ENCODE data around the gene DISP3.
"Not testable (repeated sequence)": the region's sequence is repeated elsewhere in the genome, so short reads cannot be mapped to it uniquely, and the experiment has no call there.

Gene DISP3

GRCh38 chr1:11575553-11575952 lies 96.6 kb downstream of the DISP3 start:
- DNase-seq (ENCODE audit: low spot score): no peak
- in situ Hi-C loops (cut with MboI; ENCODE audit: low pct_unique_long_range_greater_than_20kb, low sequenced_read_pairs, unreplicated experiment): no loop called here
- TF ChIP-seq CTCF (IDR thresholded peaks at IDR 0.05; ENCODE audit: extremely low read depth, insufficient read depth, missing control alignments): no peak

GRCh38 chr1:11576109-11576875 lies 97.3 kb downstream of the DISP3 start:
- in situ Hi-C loops (cut with MboI; ENCODE audit: low pct_unique_long_range_greater_than_20kb, low sequenced_read_pairs, unreplicated experiment): no loop called here
- DNase-seq (ENCODE audit: low spot score): no peak
- TF ChIP-seq CTCF (IDR thresholded peaks at IDR 0.05; ENCODE audit: extremely low read depth, insufficient read depth, missing control alignments): no peak

- TF ChIP-seq CTCF (IDR thresholded peaks at IDR 0.05; ENCODE audit: extremely low read depth, insufficient read depth, missing control alignments): no peak
- in situ Hi-C loops (cut with MboI; ENCODE audit: low pct_unique_long_range_greater_than_20kb, low sequenced_read_pairs, unreplicated experiment): no loop called here
- DNase-seq (ENCODE audit: low spot score): no peak
Observed at GRCh38 chr1:11578004-11578403, 99.0 kb downstream of the DISP3 start.

- no peak for DNase-seq (ENCODE audit: low spot score)
- in situ Hi-C loops (cut with MboI; ENCODE audit: low pct_unique_long_range_greater_than_20kb, low sequenced_read_pairs, unreplicated experiment): no loop called here
- no peak for TF ChIP-seq CTCF (IDR thresholded peaks at IDR 0.05; ENCODE audit: extremely low read depth, insufficient read depth, missing control alignments)
Observed at GRCh38 chr1:11579506-11579905, 100.6 kb downstream of the DISP3 start.

- DNase-seq (ENCODE audit: low spot score); in situ Hi-C loops (cut with MboI; ENCODE audit: low pct_unique_long_range_greater_than_20kb, low sequenced_read_pairs, unreplicated experiment): not testable (repeated sequence)
Observed at GRCh38 chr1:11580049-11580448, 101.1 kb downstream of the DISP3 start.

GRCh38 chr1:11581445-11581991 lies 102.6 kb downstream of the DISP3 start:
- no peak for TF ChIP-seq CTCF (IDR thresholded peaks at IDR 0.05; ENCODE audit: extremely low read depth, insufficient read depth, missing control alignments)
- DNase-seq (ENCODE audit: low spot score): no peak
- in situ Hi-C loops (cut with MboI; ENCODE audit: low pct_unique_long_range_greater_than_20kb, low sequenced_read_pairs, unreplicated experiment): no loop called here

GRCh38 chr1:11585389-11585788 lies 106.4 kb downstream of the DISP3 start:
- in situ Hi-C loops (cut with MboI; ENCODE audit: low pct_unique_long_range_greater_than_20kb, low sequenced_read_pairs, unreplicated experiment): no loop called here
- TF ChIP-seq CTCF (IDR thresholded peaks at IDR 0.05; ENCODE audit: extremely low read depth, insufficient read depth, missing control alignments): no peak

More at GRCh38 chr1:11585389-11585788, 106.4 kb downstream of the DISP3 start:
- DNase-seq (ENCODE audit: low spot score): no peak

Data from GM13977 (cell line).